ENCODE measurements around the gene TRAPPC12.
A peak's percentile ranks its signal among the peaks of the same experiment; 100 is the strongest.

Gene TRAPPC12

GRCh38 chr2:3504741-3505140 is 125.2 kb downstream of the TRAPPC12 start:
- Histone ChIP-seq H3K79me1 (ENCODE audit: low read depth, low read length) (peaks cover 5% of the 10 kb centered on the region), H4K91ac (ENCODE audit: low read depth, low read length, poor library complexity) (no peak overlapping the region), H3K4me3 (ENCODE audit: low read length in 2 of 2) (no peak overlapping the region), H3K27ac (replicated peaks; ENCODE audit: low read length) (no peak overlapping the region), H3K18ac (ENCODE audit: low read length) (no peak overlapping the region), H3K9me3 (replicated peaks in 1 of 2; ENCODE audit: control insufficient read depth in 2 of 2, insufficient read depth in 1 of 2, low read depth in 1 of 2, low read length in 2 of 2) (peaks cover 0 to 3% of the 10 kb centered on the region in 2 donors), H2BK15ac (ENCODE audit: low read length) (no peak overlapping the region), H2BK12ac (ENCODE audit: low read length) (no peak overlapping the region), H3K23ac (ENCODE audit: low read depth, low read length, poor library complexity) (no peak overlapping the region), H2AFZ (ENCODE audit: low read length) (no peak overlapping the region), H3K4ac (ENCODE audit: low read length) (no peak overlapping the region), H2AK5ac (ENCODE audit: low read depth, low read length) (no peak overlapping the region), H3K9ac (ENCODE audit: low read depth, low read length, poor library complexity) (no peak overlapping the region), H3K4me2 (ENCODE audit: insufficient read depth, low read length, poor library complexity, severe bottlenecking) (no peak overlapping the region), H2BK120ac (ENCODE audit: low read depth, low read length) (no peak overlapping the region), H3K27me3 (ENCODE audit: control insufficient read depth in 3 of 3, insufficient read depth in 3 of 3, low read depth in 1 of 3, low read length in 3 of 3) (no peaks in the 10 kb centered on the region), H3K36me3 (replicated peaks in 1 of 2; ENCODE audit: control insufficient read depth in 2 of 2, insufficient read depth in 2 of 2, low read length in 2 of 2) (peaks cover 5 to 63% of the 10 kb centered on the region in 2 donors), H3K14ac (ENCODE audit: low read length) (no peak overlapping the region), H3K4me1 (ENCODE audit: control insufficient read depth in 2 of 2, insufficient read depth in 1 of 2, low read depth in 1 of 2, low read length in 2 of 2) (no peaks in the 10 kb centered on the region), H2BK5ac (ENCODE audit: low read length) (no peak overlapping the region), H4K8ac (ENCODE audit: low read depth, low read length) (no peak overlapping the region)
- no peak for DNase-seq (ENCODE audit: low spot score)
- WGBS, 2 donors (ENCODE audit: extremely low coverage in 2 of 2, insufficient read length in 2 of 2, insufficient replicate concordance in 1 of 2): no CpG with 5 or more reads among the region's 5 CpGs

- Histone ChIP-seq H2BK5ac (ENCODE audit: low read length) (no peak overlapping the region), H3K23ac (ENCODE audit: low read depth, low read length, poor library complexity) (no peak overlapping the region), H3K27me3 (ENCODE audit: control insufficient read depth in 3 of 3, insufficient read depth in 3 of 3, low read depth in 1 of 3, low read length in 3 of 3) (no peaks in the 10 kb centered on the region), H2BK12ac (ENCODE audit: low read length) (no peak overlapping the region), H2AK5ac (ENCODE audit: low read depth, low read length) (no peak overlapping the region), H3K14ac (ENCODE audit: low read length) (no peak overlapping the region), H3K4me2 (ENCODE audit: insufficient read depth, low read length, poor library complexity, severe bottlenecking) (no peak overlapping the region), H2BK120ac (ENCODE audit: low read depth, low read length) (no peak overlapping the region), H3K9ac (ENCODE audit: low read depth, low read length, poor library complexity) (no peak overlapping the region), H3K4me1 (ENCODE audit: control insufficient read depth in 2 of 2, insufficient read depth in 1 of 2, low read depth in 1 of 2, low read length in 2 of 2) (no peaks in the 10 kb centered on the region), H3K18ac (ENCODE audit: low read length) (no peak overlapping the region), H2BK15ac (ENCODE audit: low read length) (no peak overlapping the region), H3K9me3 (replicated peaks in 1 of 2; ENCODE audit: control insufficient read depth in 2 of 2, insufficient read depth in 1 of 2, low read depth in 1 of 2, low read length in 2 of 2) (peaks cover 0 to 3% of the 10 kb centered on the region in 2 donors), H2AFZ (ENCODE audit: low read length) (no peak overlapping the region), H3K27ac (replicated peaks; ENCODE audit: low read length) (no peak overlapping the region), H3K4ac (ENCODE audit: low read length) (no peak overlapping the region), H3K4me3 (ENCODE audit: low read length in 2 of 2) (peak overlapping the region in 1 of 2 donors; percentile 66), H4K8ac (ENCODE audit: low read depth, low read length) (no peak overlapping the region), H3K79me1 (ENCODE audit: low read depth, low read length) (peaks cover 2% of the 10 kb centered on the region), H3K36me3 (replicated peaks in 1 of 2; ENCODE audit: control insufficient read depth in 2 of 2, insufficient read depth in 2 of 2, low read length in 2 of 2) (peaks cover 4 to 63% of the 10 kb centered on the region in 2 donors), H4K91ac (ENCODE audit: low read depth, low read length, poor library complexity) (no peak overlapping the region)
- DNase-seq (ENCODE audit: low spot score): no peak
- no CpG with 5 or more reads among the region's 4 CpGs for WGBS, 2 donors (ENCODE audit: extremely low coverage in 2 of 2, insufficient read length in 2 of 2, insufficient replicate concordance in 1 of 2)
These were observed 126.3 kb downstream of the TRAPPC12 start for GRCh38 chr2:3505771-3506170.

DNA sequence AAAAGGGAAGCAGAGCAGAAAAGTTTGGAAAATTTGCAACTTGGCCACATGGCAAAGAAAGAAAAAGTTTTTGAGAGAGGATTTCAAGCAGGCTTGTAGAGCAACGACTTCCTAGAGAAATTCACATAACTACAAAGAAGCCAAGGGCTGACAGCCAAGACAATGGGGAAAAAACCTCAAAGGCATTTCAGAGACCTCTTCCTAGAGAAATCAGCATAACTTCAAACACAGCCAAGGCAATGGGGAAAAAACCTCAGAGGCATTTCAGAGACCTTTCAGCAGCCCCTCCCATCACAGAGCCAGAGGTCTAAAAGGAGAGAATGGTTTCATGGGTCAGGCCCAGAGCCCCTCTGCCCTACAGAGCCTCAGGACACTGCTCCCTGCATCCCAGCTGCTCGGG is 132.6 kb downstream of the TRAPPC12 start:
- Histone ChIP-seq H3K27ac (replicated peaks; ENCODE audit: low read length) (no peak overlapping the region), H2AFZ (ENCODE audit: low read length) (no peak overlapping the region), H3K36me3 (replicated peaks in 1 of 2; ENCODE audit: control insufficient read depth in 2 of 2, insufficient read depth in 2 of 2, low read length in 2 of 2) (peaks cover 3 to 73% of the 10 kb centered on the region in 2 donors), H3K4me3 (ENCODE audit: low read length in 2 of 2) (no peak overlapping the region), H4K8ac (ENCODE audit: low read depth, low read length) (no peak overlapping the region), H2BK12ac (ENCODE audit: low read length) (no peak overlapping the region), H2BK120ac (ENCODE audit: low read depth, low read length) (no peak overlapping the region), H3K79me1 (ENCODE audit: low read depth, low read length) (peaks cover 2% of the 10 kb centered on the region), H3K23ac (ENCODE audit: low read depth, low read length, poor library complexity) (no peak overlapping the region), H3K18ac (ENCODE audit: low read length) (no peak overlapping the region), H3K27me3 (ENCODE audit: control insufficient read depth in 3 of 3, insufficient read depth in 3 of 3, low read depth in 1 of 3, low read length in 3 of 3) (no peaks in the 10 kb centered on the region), H3K4ac (ENCODE audit: low read length) (no peak overlapping the region), H3K4me2 (ENCODE audit: insufficient read depth, low read length, poor library complexity, severe bottlenecking) (no peak overlapping the region), H3K4me1 (ENCODE audit: control insufficient read depth in 2 of 2, insufficient read depth in 1 of 2, low read depth in 1 of 2, low read length in 2 of 2) (peaks cover 0 to 3% of the 10 kb centered on the region in 2 donors), H3K9ac (ENCODE audit: low read depth, low read length, poor library complexity) (no peak overlapping the region), H3K9me3 (replicated peaks in 1 of 2; ENCODE audit: control insufficient read depth in 2 of 2, insufficient read depth in 1 of 2, low read depth in 1 of 2, low read length in 2 of 2) (peaks cover 0 to 3% of the 10 kb centered on the region in 2 donors), H2BK15ac (ENCODE audit: low read length) (no peak overlapping the region), H3K14ac (ENCODE audit: low read length) (no peak overlapping the region), H2AK5ac (ENCODE audit: low read depth, low read length) (no peak overlapping the region), H4K91ac (ENCODE audit: low read depth, low read length, poor library complexity) (no peak overlapping the region), H2BK5ac (ENCODE audit: low read length) (no peak overlapping the region)
- DNase-seq (ENCODE audit: low spot score): no peak
- WGBS, 2 donors (ENCODE audit: extremely low coverage in 2 of 2, insufficient read length in 2 of 2, insufficient replicate concordance in 1 of 2): no CpG with 5 or more reads among the region's 2 CpGs

DNA sequence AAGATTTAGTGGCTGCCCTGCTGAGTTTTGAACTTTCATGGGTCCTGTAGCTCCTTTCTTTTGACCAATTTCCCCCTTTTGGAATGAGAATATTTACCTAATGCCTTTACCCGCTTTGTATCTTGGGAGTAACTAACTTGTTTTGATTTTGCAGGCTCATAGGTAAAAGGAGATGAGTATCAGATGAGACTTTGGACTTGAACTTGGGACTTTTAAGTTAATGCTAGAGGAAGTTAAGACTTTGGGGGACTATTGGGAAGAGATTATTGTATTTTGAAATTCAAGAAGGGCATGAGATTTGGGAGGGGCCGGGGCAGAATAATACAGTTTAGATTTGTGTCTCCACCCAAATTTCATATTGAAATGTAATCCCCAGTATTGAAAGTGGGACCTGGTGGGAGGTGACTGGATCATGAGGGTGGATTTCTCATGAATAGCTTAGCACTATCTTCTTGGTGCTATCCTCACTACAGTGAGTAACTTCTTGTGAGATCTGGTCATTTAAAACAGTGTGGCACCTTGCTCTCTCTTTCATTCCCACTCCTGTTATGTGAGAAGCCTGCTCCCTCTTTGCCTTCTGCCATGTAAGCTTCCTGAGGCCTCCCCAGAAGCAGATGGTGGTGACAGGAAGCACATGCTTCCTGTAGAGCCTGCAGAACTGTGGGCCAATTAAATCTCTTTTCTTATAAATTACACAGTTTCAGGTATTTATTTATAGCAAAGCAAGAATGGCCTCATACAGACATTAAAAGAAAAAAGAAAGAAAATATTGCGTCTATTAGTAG is 133.7 kb downstream of the TRAPPC12 start:
- no peak for DNase-seq (ENCODE audit: low spot score)
- no peak overlapping the region for H3K27ac ChIP-seq (replicated peaks; ENCODE audit: low read length)
- no peak overlapping the region for H2BK5ac ChIP-seq (ENCODE audit: low read length)
- no peak overlapping the region for H2AK5ac ChIP-seq (ENCODE audit: low read depth, low read length)
- H3K36me3 ChIP-seq (replicated peaks in 1 of 2; ENCODE audit: control insufficient read depth in 2 of 2, insufficient read depth in 2 of 2, low read length in 2 of 2): peaks cover 3 to 69% of the 10 kb centered on the region in 2 donors
- no peak overlapping the region for H3K4me3 ChIP-seq (ENCODE audit: low read length in 2 of 2)
- peaks cover 2% of the 10 kb centered on the region for H3K79me1 ChIP-seq (ENCODE audit: low read depth, low read length)
- H3K4me1 ChIP-seq (ENCODE audit: control insufficient read depth in 2 of 2, insufficient read depth in 1 of 2, low read depth in 1 of 2, low read length in 2 of 2): peaks cover 1 to 3% of the 10 kb centered on the region in 2 donors
- H3K23ac ChIP-seq (ENCODE audit: low read depth, low read length, poor library complexity): no peak overlapping the region
- H3K9ac ChIP-seq (ENCODE audit: low read depth, low read length, poor library complexity): no peak overlapping the region
- WGBS, 2 donors (ENCODE audit: extremely low coverage in 2 of 2, insufficient read length in 2 of 2, insufficient replicate concordance in 1 of 2): no CpG with 5 or more reads among the region's 3 CpGs
- H2BK120ac ChIP-seq (ENCODE audit: low read depth, low read length): no peak overlapping the region
- no peak overlapping the region for H3K18ac ChIP-seq (ENCODE audit: low read length)
- no peak overlapping the region for H4K8ac ChIP-seq (ENCODE audit: low read depth, low read length)
- no peaks in the 10 kb centered on the region for H3K27me3 ChIP-seq (ENCODE audit: control insufficient read depth in 3 of 3, insufficient read depth in 3 of 3, low read depth in 1 of 3, low read length in 3 of 3)
- H2BK12ac ChIP-seq (ENCODE audit: low read length): no peak overlapping the region
- H3K9me3 ChIP-seq (replicated peaks in 1 of 2; ENCODE audit: control insufficient read depth in 2 of 2, insufficient read depth in 1 of 2, low read depth in 1 of 2, low read length in 2 of 2): peaks cover 0 to 3% of the 10 kb centered on the region in 2 donors
- H2AFZ ChIP-seq (ENCODE audit: low read length): no peak overlapping the region
- H4K91ac ChIP-seq (ENCODE audit: low read depth, low read length, poor library complexity): no peak overlapping the region
- H3K14ac ChIP-seq (ENCODE audit: low read length): no peak overlapping the region
- no peak overlapping the region for H3K4ac ChIP-seq (ENCODE audit: low read length)
- H3K4me2 ChIP-seq (ENCODE audit: insufficient read depth, low read length, poor library complexity, severe bottlenecking): no peak overlapping the region
- no peak overlapping the region for H2BK15ac ChIP-seq (ENCODE audit: low read length)

Measured in neuronal stem cell (in vitro differentiated cells).